Measurements from ENCODE around the gene GOLGA6D.
"Not testable (repeated sequence)": the region's sequence is repeated elsewhere in the genome, so short reads cannot be mapped to it uniquely, and the experiment has no call there.

DNA sequence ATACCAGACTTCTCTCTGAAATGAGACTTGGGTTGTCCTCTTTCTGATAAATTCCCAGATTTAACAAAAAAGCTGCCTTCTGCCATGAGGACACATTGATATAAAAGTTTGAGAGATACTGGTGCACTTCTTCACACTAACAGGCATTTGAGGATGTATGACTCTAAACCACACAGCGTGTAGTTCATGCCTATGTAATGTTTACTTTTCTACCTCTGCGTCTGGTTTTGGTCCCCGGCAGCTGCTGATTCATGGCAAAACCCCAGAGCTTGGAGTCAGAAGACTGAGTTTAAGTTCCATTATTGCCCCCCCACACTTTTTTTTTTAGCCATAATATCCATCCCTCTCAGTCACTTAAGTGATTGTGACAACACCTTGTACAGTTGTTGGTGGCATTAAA lies 1.5 kb downstream of the GOLGA6D start:
- TF ChIP-seq, protein P1, sequence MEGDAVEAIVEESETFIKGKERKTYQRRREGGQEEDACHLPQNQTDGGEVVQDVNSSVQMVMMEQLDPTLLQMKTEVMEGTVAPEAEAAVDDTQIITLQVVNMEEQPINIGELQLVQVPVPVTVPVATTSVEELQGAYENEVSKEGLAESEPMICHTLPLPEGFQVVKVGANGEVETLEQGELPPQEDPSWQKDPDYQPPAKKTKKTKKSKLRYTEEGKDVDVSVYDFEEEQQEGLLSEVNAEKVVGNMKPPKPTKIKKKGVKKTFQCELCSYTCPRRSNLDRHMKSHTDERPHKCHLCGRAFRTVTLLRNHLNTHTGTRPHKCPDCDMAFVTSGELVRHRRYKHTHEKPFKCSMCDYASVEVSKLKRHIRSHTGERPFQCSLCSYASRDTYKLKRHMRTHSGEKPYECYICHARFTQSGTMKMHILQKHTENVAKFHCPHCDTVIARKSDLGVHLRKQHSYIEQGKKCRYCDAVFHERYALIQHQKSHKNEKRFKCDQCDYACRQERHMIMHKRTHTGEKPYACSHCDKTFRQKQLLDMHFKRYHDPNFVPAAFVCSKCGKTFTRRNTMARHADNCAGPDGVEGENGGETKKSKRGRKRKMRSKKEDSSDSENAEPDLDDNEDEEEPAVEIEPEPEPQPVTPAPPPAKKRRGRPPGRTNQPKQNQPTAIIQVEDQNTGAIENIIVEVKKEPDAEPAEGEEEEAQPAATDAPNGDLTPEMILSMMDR (IDR thresholded peaks at IDR 0.05; ENCODE audit: low read length) = not testable (repeated sequence)
- TF ChIP-seq EZH2 (optimal IDR thresholded peaks at IDR 0.05; ENCODE audit: low read depth, low read length); EZH2phosphoT487 (IDR thresholded peaks at IDR 0.05; ENCODE audit: low read length): not testable (repeated sequence)

Measured in MM.1S (cell line).